GM15510 (cell line): ENCODE data around the gene LBX1.

ENCODE experiments used
- POLR2A ChIP-seq: IDR thresholded peaks from 3 replicates; pipeline ENCODE4 v1.6.1; 2011; ENCODE audit warnings: borderline replicate concordance; ENCODE audit not compliant: insufficient read length; ENCODE audit errors: extremely low read depth

Gene LBX1

GRCh38 chr10:101215397-101216206 is 13.7 kb downstream of the LBX1 start:
- TF ChIP-seq POLR2A, result no peak

GRCh38 chr10:101214446-101215396 is 14.5 kb downstream of the LBX1 start:
- no peak for TF ChIP-seq POLR2A

GRCh38 chr10:101208543-101208942 is 20.7 kb downstream of the LBX1 start:
- TF ChIP-seq POLR2A, result no peak

- no peak for TF ChIP-seq POLR2A
Measured at GRCh38 chr10:101207026-101207425, 22.2 kb downstream of the LBX1 start.

GRCh38 chr10:101195921-101196320 is 33.3 kb downstream of the LBX1 start:
- TF ChIP-seq POLR2A, result no peak

GRCh38 chr10:101189461-101190401 is 39.5 kb downstream of the LBX1 start:
- no peak for TF ChIP-seq POLR2A

- TF ChIP-seq POLR2A, result no peak
Measured at GRCh38 chr10:101188942-101189341, 40.3 kb downstream of the LBX1 start.

- no peak for TF ChIP-seq POLR2A
Measured at GRCh38 chr10:101183458-101184183, 45.6 kb downstream of the LBX1 start.

GRCh38 chr10:101182936-101183335 is 46.3 kb downstream of the LBX1 start:
- no peak for TF ChIP-seq POLR2A
